Keratinocyte (primary cell): ENCODE data around the gene CDH16.

Experiments
- EZH2 ChIP-seq: IDR thresholded peaks from one replicate; pipeline ENCODE4 v1.6.1; 2012; ENCODE audit warnings: inconsistent platforms, mild to moderate bottlenecking, low read length, moderate library complexity
- TF ChIP-seq, protein P1 (sequence below), 3 experiments: IDR thresholded peaks in 1 of 3; conservative IDR thresholded peaks in 1 of 3; optimal IDR thresholded peaks in 1 of 3; 2 replicates in 2 of 3; 3 replicates in 1 of 3; pipeline versions ENCODE3 to v1.5.1; 2011; ENCODE audit warnings: low read length in 3 of 3, mild to moderate bottlenecking in 3 of 3, moderate library complexity in 2 of 3, control low read depth in 1 of 3, inconsistent platforms in 1 of 3; ENCODE audit not compliant: insufficient read depth in 2 of 3; ENCODE audit errors: extremely low read depth in 1 of 3

DNA sequence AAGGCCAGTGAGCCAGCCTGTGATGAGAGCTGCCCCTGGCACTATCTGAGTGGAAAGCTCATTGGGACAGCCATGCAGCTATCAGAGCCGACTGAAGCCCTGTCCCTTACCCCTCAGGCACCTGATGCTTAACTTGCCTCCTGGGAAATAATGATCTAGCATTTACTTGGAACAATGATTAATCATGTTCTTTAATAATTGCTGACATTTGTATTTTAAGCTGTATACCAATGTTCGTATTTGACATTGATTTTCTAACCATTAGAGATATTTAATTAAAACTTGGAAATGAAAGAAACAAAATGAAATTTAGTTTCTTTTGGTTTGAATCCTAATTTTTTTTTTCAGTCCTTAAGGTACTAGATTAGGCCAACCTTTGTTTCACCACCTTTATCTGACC, 27.9 kb downstream of the CDH16 start:
- TF ChIP-seq, protein P1, sequence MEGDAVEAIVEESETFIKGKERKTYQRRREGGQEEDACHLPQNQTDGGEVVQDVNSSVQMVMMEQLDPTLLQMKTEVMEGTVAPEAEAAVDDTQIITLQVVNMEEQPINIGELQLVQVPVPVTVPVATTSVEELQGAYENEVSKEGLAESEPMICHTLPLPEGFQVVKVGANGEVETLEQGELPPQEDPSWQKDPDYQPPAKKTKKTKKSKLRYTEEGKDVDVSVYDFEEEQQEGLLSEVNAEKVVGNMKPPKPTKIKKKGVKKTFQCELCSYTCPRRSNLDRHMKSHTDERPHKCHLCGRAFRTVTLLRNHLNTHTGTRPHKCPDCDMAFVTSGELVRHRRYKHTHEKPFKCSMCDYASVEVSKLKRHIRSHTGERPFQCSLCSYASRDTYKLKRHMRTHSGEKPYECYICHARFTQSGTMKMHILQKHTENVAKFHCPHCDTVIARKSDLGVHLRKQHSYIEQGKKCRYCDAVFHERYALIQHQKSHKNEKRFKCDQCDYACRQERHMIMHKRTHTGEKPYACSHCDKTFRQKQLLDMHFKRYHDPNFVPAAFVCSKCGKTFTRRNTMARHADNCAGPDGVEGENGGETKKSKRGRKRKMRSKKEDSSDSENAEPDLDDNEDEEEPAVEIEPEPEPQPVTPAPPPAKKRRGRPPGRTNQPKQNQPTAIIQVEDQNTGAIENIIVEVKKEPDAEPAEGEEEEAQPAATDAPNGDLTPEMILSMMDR (optimal IDR thresholded peaks at IDR 0.05 in 1 of 3, IDR thresholded peaks at IDR 0.05 in 1 of 3, conservative IDR thresholded peaks at IDR 0.05 in 1 of 3; ENCODE audit: extremely low read depth in 1 of 3, insufficient read depth in 2 of 3, low read length in 3 of 3), result no peak
- TF ChIP-seq EZH2, result no peak
